HCT116 (cell line): ENCODE data around the gene DERA. TPM values are rescaled to one million over a fixed set of nuclear protein-coding genes. Genes with fewer than 3 reads are reported as not detected.
"Not testable (repeated sequence)": the region's sequence is repeated elsewhere in the genome, so short reads cannot be mapped to it uniquely, and the experiment has no call there.

ENCODE experiments used
- ATAC-seq: fragments of 200-7000 bp; cut with Tn5 transposase; 2 replicates; pipeline ENCODE4 v1.9.1; 2020; ENCODE audit warnings: mild to moderate bottlenecking, moderate library complexity
- BruUV-seq: library from RNA; stranded (reverse); fragments of 400-500 nt; replicated peaks from 2 replicates; lab custom pipeline; 2021; lab: Mats Ljungman, UMichigan
- CTCF ChIA-PET: fragments of 300-600 bp; sonication (Branson Sonifier 250); formaldehyde crosslinking; loops from one replicate; lab custom pipeline; 2021; ENCODE audit warnings: antibody characterized with exemption; lab: Charles Lee
- POLR2A ChIA-PET: fragments of 300-600, 350-600 bp; sonication (Branson Sonifier 250); formaldehyde crosslinking; loops from one replicate; lab custom pipeline; 2021; ENCODE audit warnings: antibody characterized with exemption; lab: Charles Lee
- RAD21 ChIA-PET, 2 experiments: fragments of 300-600 bp; sonication (Branson Sonifier 250); formaldehyde crosslinking; loops; one replicate each; lab custom pipeline; 2023; ENCODE audit warnings: low total read pairs in 2 of 2; ENCODE audit not compliant: uncharacterized antibody in 2 of 2, unreplicated experiment in 2 of 2, low non-redundant PET in 1 of 2; lab: Charles Lee
- DNase-seq: peaks from one replicate; pipeline ENCODE4 v3.0.0-alpha.2; 2010; ENCODE audit warnings: low read depth, low spot score
- H2AFZ ChIP-seq: fragments of 200-600 bp; shearing (Covaris generic), sonication (generic); 2 replicates; pipeline ENCODE4 v1.6.1; 2017; ENCODE audit warnings: low read depth, mixed run types, mixed read lengths, antibody characterized with exemption, low read length; ENCODE audit not compliant: poor library complexity, severe bottlenecking
- H3K27ac ChIP-seq: 2 replicates; pipeline ENCODE4 v1.5.1; 2012; ENCODE audit warnings: low read depth, low read length
- H3K27me3 ChIP-seq: fragments of 200-600 bp; sonication (generic); 2 replicates; pipeline ENCODE4 v1.6.1; 2016; ENCODE audit warnings: mixed run types, low read length, mixed read lengths; ENCODE audit not compliant: insufficient read depth
- H3K36me3 ChIP-seq, 2 experiments: fragments of 200-500 bp in 1 of 2; fragments of 200-600 bp in 1 of 2; sonication (Bioruptor generic) in 1 of 2; sonication (generic) in 1 of 2; 2 replicates each; pipeline versions ENCODE4 v1.5.1 to v1.6.1; 2014 to 2016; ENCODE audit warnings: low read length in 2 of 2, inconsistent platforms in 1 of 2, mixed read lengths in 1 of 2, mixed run types in 1 of 2; ENCODE audit not compliant: insufficient read depth in 2 of 2, control insufficient read depth in 1 of 2
- H3K4me1 ChIP-seq, 2 experiments: fragments of 200-600 bp in 1 of 2; sonication (generic) in 1 of 2; 2 replicates each; pipeline versions ENCODE4 v1.5.1 to v1.6.1; 2012 to 2017; ENCODE audit warnings: low read length in 2 of 2, inconsistent platforms in 1 of 2, mild to moderate bottlenecking in 1 of 2, mixed read lengths in 1 of 2, mixed run types in 1 of 2, moderate library complexity in 1 of 2; ENCODE audit not compliant: insufficient read depth in 2 of 2, control insufficient read depth in 1 of 2
- H3K4me2 ChIP-seq: fragments of 200-600 bp; sonication (generic); 2 replicates; pipeline ENCODE4 v1.6.1; 2017; ENCODE audit warnings: mixed run types, low read length, mixed read lengths
- H3K4me3 ChIP-seq, 2 experiments: fragments of 200-600 bp in 1 of 2; sonication (generic) in 1 of 2; replicated peaks in 1 of 2; 2 replicates each; pipeline ENCODE4 v1.5.1; 2011 to 2016; ENCODE audit warnings: low read length in 2 of 2, control low read depth in 1 of 2, low read depth in 1 of 2, mild to moderate bottlenecking in 1 of 2, mixed read lengths in 1 of 2, mixed run types in 1 of 2
- H3K79me2 ChIP-seq: fragments of 200-600 bp; sonication (generic); 2 replicates; pipeline ENCODE4 v1.6.1; 2017; ENCODE audit warnings: mild to moderate bottlenecking, mixed run types, low read length, moderate library complexity, mixed read lengths; ENCODE audit not compliant: insufficient read depth
- H3K9ac ChIP-seq: fragments of 200-600 bp; sonication (generic); 2 replicates; pipeline ENCODE4 v1.6.1; 2016; ENCODE audit warnings: low read length, mixed read lengths
- H3K9me2 ChIP-seq: fragments of 200-600 bp; sonication (generic), shearing (Covaris generic); 2 replicates; pipeline ENCODE4 v1.6.1; 2017; ENCODE audit warnings: mixed run types, mild to moderate bottlenecking, moderate library complexity; ENCODE audit not compliant: insufficient read depth
- H3K9me3 ChIP-seq, 2 experiments: fragments of 200-500 bp in 1 of 2; fragments of 200-600 bp in 1 of 2; sonication (Bioruptor generic) in 1 of 2; sonication (generic) in 1 of 2; 2 replicates each; pipeline ENCODE4 v1.6.1; 2014 to 2017; ENCODE audit warnings: low read length in 2 of 2, mixed read lengths in 2 of 2, inconsistent platforms in 1 of 2, low read depth in 1 of 2, mild to moderate bottlenecking in 1 of 2, mixed run types in 1 of 2, moderate library complexity in 1 of 2; ENCODE audit not compliant: control insufficient read depth in 1 of 2, insufficient read depth in 1 of 2
- H4K20me1 ChIP-seq: fragments of 200-600 bp; sonication (generic), shearing (Covaris generic); 2 replicates; pipeline ENCODE4 v1.6.1; 2017; ENCODE audit warnings: mixed run types, mild to moderate bottlenecking, moderate library complexity; ENCODE audit not compliant: insufficient read depth
- CEBPB ChIP-seq: IDR thresholded peaks from 2 replicates; pipeline ENCODE4 v1.6.1; 2012; ENCODE audit warnings: low read depth
- EGR1 ChIP-seq: IDR thresholded peaks from 2 replicates; pipeline ENCODE4 v1.6.1; 2012; ENCODE audit warnings: low read depth
- ELF1 ChIP-seq: IDR thresholded peaks from 2 replicates; pipeline ENCODE4 v1.6.1; 2012; ENCODE audit warnings: low read depth, borderline replicate concordance
- JUND ChIP-seq: IDR thresholded peaks from 2 replicates; pipeline ENCODE4 v1.6.1; 2012
- POLR2AphosphoS5 ChIP-seq: IDR thresholded peaks from 2 replicates; pipeline ENCODE4 v1.6.1; 2011; ENCODE audit warnings: mild to moderate bottlenecking, low read depth, low read length, moderate library complexity
- RAD21 ChIP-seq: IDR thresholded peaks from 2 replicates; pipeline ENCODE4 v1.6.1; 2012; ENCODE audit warnings: low read depth, mild to moderate bottlenecking
- SRF ChIP-seq: IDR thresholded peaks from 2 replicates; pipeline ENCODE4 v1.6.1; 2012; ENCODE audit warnings: low read depth
- ZBTB33 ChIP-seq: IDR thresholded peaks from 2 replicates; pipeline ENCODE4 v1.6.1; 2011; ENCODE audit warnings: mild to moderate bottlenecking, low read length, moderate library complexity; ENCODE audit not compliant: insufficient replicate concordance; ENCODE audit errors: extremely low read depth
- intact Hi-C: fragments of 100-400 bp; cut with micrococcal nuclease; formaldehyde crosslinking; loops from 2 replicates; pipeline ENCODE4 v1.10.0; 2022
- total RNA-seq: library from RNA; stranded (reverse); gene quantifications from one replicate; pipeline ENCODE4 v1.2.1, GENCODE V29; 2021; ENCODE audit not compliant: unreplicated experiment
- TF ChIP-seq, protein P1 (sequence below): IDR thresholded peaks from 2 replicates; pipeline ENCODE4 v1.6.1; 2012; ENCODE audit warnings: low read depth

DERA gene
- total RNA-seq, 1 experiment from 2014 or later, result 32.6 TPM

- TF ChIP-seq ZBTB33 (no peak), SRF (no peak), POLR2AphosphoS5 (no peak), RAD21 (no peak), EGR1 (no peak)
These were observed 55.3 kb downstream of the DERA start (continued) for GRCh38 chr12:15966426-15966825.

GRCh38 chr12:15967053-15967452, 55.9 kb downstream of the DERA start:
- POLR2A ChIA-PET, CTCF ChIA-PET: not testable (repeated sequence)

GRCh38 chr12:15971211-15971610, 60.1 kb downstream of the DERA start:
- H4K20me1 ChIP-seq, result no peaks in the 10 kb centered on the region
- no TSS peak for BruUV-seq
- no peaks in the 10 kb centered on the region for H3K27me3 ChIP-seq
- TF ChIP-seq, protein P1, sequence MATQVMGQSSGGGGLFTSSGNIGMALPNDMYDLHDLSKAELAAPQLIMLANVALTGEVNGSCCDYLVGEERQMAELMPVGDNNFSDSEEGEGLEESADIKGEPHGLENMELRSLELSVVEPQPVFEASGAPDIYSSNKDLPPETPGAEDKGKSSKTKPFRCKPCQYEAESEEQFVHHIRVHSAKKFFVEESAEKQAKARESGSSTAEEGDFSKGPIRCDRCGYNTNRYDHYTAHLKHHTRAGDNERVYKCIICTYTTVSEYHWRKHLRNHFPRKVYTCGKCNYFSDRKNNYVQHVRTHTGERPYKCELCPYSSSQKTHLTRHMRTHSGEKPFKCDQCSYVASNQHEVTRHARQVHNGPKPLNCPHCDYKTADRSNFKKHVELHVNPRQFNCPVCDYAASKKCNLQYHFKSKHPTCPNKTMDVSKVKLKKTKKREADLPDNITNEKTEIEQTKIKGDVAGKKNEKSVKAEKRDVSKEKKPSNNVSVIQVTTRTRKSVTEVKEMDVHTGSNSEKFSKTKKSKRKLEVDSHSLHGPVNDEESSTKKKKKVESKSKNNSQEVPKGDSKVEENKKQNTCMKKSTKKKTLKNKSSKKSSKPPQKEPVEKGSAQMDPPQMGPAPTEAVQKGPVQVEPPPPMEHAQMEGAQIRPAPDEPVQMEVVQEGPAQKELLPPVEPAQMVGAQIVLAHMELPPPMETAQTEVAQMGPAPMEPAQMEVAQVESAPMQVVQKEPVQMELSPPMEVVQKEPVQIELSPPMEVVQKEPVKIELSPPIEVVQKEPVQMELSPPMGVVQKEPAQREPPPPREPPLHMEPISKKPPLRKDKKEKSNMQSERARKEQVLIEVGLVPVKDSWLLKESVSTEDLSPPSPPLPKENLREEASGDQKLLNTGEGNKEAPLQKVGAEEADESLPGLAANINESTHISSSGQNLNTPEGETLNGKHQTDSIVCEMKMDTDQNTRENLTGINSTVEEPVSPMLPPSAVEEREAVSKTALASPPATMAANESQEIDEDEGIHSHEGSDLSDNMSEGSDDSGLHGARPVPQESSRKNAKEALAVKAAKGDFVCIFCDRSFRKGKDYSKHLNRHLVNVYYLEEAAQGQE, result no peak
- no peak for TF ChIP-seq ELF1
- no peak for TF ChIP-seq JUND
- no peak for TF ChIP-seq CEBPB
- ChIA-PET CTCF (no interaction called here), RAD21 (no interaction called here), POLR2A (no interaction called here)
- H2AFZ ChIP-seq, result no peak overlapping the region
- H3K9me3 ChIP-seq, result no peaks in the 10 kb centered on the region
- no peak overlapping the region for H3K4me3 ChIP-seq
- no peaks in the 10 kb centered on the region for H3K9me2 ChIP-seq
- H3K36me3 ChIP-seq, result no peaks in the 10 kb centered on the region; a peak in 1 of 4 replicates
- ATAC-seq, result no peak
- H3K79me2 ChIP-seq, result no peaks in the 10 kb centered on the region
- intact Hi-C loops, result no loop called here
- no peak for DNase-seq
- no peak overlapping the region for H3K9ac ChIP-seq
- no peak overlapping the region for H3K27ac ChIP-seq
- no peaks in the 10 kb centered on the region for H3K4me1 ChIP-seq
- no peak overlapping the region for H3K4me2 ChIP-seq

More at GRCh38 chr12:15967053-15967452, 55.9 kb downstream of the DERA start:
- H2AFZ ChIP-seq, DNase-seq, RAD21 ChIA-PET, H4K20me1 ChIP-seq, H3K79me2 ChIP-seq, H3K27me3 ChIP-seq, H3K36me3 ChIP-seq, H3K4me3 ChIP-seq, ATAC-seq, H3K4me2 ChIP-seq, H3K27ac ChIP-seq, intact Hi-C loops, H3K9ac ChIP-seq, H3K9me2 ChIP-seq, BruUV-seq, H3K9me3 ChIP-seq: not testable (repeated sequence)
- peaks cover 0 to 13% of the 10 kb centered on the region in 2 experiments; a peak in 2 of 4 replicates for H3K4me1 ChIP-seq
